Erythroblast (primary cell): ENCODE measurements around the gene VEGFA.

Experiments
- GATA1 ChIP-seq: IDR thresholded peaks from 2 replicates; pipeline ENCODE4 v1.6.1; 2011; ENCODE audit warnings: low read depth, mild to moderate bottlenecking, control low read depth, low read length, moderate library complexity
- POLR2A ChIP-seq: IDR thresholded peaks from 2 replicates; pipeline ENCODE4 v1.6.1; 2011; ENCODE audit warnings: mild to moderate bottlenecking, low read length

GRCh38 chr6:43801495-43802181, 31.6 kb downstream of the VEGFA start:
- no peak for TF ChIP-seq GATA1
- TF ChIP-seq POLR2A = no peak
